Activated T-helper 1 cell treated with anti-CD3 and anti-CD28 coated beads, Interleukin-2, amount 50 U/mL, for 16 hours (primary cell): ENCODE results near the gene IGFN1.
"Not testable (repeated sequence)": the region's sequence is repeated elsewhere in the genome, so short reads cannot be mapped to it uniquely, and the experiment has no call there.

Experiments used
- DNase-seq, 2 donors: peaks; one replicate each; pipeline ENCODE4 v3.0.0-alpha.2; 2020; ENCODE audit warnings: low read depth in 1 of 2, low spot score in 1 of 2

The IGFN1 gene

DNA sequence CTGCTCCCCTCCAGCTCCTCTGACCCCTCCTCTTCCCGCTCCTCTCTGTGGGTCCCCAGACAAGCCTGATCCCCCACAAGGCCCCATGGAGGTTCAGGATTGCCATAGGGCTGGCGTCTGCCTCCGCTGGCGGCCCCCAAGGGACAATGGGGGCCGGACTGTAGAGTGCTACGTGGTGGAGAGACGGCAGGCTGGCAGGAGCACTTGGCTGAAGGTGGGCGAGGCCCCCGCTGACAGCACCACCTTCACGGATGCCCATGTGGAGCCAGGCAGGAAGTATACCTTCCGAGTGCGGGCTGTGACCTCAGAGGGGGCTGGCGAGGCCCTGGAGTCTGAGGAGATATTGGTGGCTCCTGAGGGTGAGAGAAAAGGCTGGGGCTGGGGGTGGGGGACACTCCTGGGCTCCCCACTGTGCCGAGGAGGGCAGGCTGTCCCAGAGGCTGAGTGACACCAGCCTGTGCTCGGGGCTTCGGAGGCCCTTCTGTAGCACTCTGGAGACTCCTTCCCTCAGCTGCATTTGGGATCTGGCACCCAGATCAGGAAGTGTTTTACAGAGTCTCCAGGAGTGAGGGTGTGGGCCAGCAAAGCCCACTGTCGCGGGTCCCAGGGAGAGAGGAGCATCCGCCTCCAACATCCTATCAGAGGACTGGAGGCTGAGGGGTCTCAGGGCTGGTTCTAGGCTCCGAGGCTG, 25.9 kb downstream of the IGFN1 start:
- no peak for DNase-seq

DNA sequence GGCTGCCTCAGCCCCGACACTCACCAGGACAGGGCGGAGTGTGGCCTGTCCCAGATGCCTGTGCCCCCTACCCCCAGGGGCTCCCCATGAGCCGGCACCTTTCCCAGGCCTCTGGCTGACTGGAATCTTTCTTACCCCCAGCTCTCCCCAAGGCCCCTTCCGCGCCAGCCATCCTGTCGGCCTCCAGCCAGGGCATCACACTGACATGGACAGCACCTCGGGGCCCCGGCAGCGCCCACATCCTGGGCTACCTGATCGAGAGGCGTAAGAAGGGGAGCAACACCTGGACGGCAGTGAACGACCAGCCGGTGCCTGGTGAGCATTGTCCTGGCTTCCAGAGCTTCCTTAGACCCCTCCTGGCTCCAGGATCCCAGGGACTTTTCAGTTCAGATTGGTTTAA, 26.5 kb downstream of the IGFN1 start:
- DNase-seq: no peak

DNA sequence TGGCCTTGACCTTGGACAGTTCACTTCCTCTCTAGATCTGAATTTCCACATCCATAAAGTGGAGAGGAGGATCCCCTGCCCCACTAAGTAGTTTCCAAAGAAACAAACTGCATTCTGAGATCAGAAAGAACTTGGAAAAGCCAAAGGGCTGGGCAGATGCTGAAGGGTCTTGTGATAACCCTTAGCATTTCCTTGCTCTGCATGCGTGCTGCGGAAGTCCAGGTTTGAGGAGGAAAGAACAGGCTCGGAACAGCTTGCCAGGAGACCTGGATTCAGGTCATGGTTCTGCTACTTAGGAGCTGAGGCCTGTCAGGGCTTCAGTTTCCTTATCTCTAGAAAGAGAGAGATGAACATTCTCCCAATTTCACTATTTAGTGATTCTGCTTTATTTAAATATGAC, 27.2 kb downstream of the IGFN1 start:
- DNase-seq: no peak

DNA sequence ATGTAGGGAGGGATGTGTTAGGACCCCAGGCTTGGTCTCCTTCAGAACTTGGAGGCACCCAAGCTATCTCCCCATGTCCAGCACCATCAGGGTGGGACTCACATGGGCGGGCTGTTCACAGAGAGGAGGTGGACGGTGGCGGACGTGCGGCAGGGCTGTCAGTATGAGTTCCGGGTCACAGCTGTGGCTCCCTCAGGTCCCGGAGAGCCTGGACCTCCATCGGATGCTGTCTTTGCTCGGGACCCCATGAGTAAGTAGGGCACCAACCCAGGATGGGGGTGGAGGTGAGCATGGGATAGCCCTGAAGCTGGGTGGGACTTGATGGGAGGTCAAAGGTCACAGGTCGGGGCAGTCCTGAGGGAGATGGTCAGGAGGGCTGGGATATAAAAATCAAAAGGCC, 27.8 kb downstream of the IGFN1 start:
- no peak for DNase-seq

DNA sequence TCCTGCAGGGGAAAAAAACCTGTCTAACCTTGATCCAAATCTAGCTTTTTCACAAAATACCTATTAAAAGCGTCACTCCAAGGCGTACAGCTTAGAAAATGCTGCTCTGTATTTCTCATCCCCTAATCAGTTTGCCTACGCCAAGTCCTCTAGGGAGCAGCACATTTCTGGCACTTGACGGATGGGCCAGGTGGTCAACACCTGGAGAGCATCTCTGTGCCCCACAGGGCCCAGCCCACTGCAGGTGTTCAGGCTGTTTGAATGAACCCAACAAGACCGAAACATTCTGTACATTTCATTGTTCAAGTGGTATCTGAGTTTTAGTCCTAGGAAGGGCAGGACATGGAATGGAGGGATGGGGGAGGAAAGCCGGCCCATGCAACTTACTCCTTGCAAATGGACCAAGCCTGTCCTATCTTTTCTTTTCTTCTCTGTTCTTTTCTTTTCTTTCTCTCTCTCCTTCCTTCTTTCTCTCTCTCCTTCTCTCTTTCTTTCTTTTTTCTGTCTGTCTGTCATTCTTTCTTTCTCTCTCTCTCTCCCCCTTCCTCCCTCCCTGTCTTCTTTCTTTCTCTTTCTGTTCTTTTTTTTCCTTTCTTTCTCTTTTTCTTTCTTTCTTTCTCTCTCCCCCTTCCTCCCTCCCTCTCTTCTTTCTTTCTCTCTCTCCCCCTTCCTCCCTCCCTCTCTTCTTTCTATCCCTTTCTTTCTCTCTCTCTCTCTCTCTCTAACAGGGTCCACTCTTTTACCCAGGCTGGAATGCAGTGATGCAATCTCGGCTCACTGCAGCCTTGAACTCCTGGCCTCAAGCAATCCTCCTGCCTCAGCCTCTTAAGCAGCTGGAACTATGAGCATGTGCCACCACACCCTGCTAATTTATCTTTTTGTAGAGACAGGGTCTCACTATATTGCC, 29.1 kb downstream of the IGFN1 start:
- no peak for DNase-seq

DNA sequence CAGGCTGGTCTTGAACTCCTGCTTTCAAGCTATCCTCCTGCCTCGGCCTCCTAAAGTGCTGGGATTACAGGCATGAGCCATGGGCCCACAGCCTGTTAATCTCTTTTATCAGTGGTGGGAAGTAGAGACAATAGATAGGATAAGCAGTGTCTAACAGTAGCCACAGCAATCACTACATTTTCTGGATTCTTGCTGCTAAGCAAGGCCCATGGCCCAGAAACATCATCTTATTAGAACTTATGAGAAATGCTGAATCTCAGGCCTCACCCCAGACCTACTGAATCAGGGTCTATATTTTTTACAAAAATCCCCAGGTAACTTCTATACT, 29.7 kb downstream of the IGFN1 start:
- no peak for DNase-seq

DNA sequence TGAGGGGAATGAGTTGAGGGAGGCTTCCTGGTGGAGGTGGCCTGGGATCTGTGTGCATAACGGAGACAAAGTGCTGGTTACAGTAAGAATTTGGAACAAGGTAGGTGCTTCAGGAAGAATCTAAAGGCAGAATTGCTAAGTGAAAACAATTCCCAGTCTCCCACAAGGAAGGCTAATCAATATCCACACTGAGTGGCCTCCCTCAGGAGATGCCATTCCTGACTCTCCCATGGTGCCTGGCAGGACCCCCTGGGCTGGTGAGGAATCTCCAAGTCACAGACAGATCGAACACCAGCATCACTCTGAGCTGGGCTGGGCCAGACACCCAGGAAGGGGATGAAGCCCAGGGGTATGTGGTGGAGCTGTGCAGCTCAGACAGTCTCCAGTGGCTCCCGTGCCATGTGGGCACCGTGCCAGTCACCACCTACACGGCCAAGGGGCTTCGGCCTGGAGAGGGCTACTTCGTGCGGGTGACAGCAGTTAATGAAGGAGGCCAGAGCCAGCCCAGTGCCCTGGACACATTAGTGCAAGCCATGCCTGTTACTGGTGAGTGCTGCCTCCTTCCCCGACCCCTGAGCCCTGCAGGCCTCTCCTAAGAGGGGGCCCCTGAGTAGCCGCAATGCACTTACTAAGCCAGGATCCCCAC, 30.7 kb downstream of the IGFN1 start:
- no peak for DNase-seq

DNA sequence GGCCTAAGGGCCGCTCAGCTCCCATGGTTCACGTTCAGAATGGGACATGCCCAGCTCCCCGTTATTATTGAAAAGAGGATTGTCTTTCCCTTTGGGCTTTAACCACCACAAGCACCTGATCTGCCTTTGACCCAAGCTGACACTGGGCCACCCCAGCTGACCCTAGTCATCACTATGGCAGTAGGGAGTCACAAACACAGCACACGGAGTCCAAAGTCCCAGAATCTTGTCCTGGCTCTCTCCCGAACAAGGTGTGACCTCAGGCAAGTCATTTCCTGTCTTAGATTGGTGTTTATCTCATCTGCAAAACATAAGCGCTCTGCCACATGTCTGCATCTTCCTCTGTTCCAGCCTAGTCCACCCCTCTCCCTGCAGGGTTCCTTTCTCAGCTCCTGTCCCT, 31.5 kb downstream of the IGFN1 start:
- no peak for DNase-seq

DNA sequence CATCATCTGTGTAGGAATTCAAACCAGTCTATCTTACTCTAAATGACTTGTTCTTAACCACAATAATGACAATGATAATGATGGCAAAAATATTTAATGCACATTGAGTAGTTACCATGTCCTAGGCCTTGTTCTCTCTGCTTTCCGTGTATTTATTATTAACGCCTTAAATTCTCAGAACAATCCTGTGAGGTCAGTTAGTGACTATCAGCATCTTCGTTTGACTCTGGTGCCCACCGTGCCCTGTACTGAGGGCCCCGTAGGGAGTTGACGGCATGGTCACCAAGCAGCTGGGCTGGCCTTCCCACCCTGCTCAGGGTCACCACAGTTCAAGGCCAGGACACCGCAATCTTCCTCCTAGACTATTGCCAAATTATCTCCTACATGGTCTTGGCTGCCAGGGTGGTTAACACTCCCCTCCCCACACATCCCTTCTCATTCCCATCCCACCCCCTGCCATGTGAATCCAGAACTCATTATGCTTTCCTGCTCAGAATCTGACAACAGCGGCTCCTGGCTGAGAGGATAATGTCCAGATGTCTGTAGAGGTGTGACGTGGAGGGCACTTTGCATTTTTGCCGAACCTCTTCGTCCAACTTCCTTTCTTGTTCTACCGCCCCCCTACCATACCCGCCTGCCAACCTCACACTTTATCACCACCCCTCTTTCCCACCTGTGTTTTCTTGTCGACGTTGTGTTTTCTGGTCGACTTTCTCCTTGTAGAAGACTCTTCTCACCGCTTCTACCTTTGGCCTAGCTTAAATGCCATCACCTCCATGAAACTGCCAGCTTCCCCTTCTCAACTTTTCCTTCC, 33.4 kb downstream of the IGFN1 start:
- no peak for DNase-seq

DNA sequence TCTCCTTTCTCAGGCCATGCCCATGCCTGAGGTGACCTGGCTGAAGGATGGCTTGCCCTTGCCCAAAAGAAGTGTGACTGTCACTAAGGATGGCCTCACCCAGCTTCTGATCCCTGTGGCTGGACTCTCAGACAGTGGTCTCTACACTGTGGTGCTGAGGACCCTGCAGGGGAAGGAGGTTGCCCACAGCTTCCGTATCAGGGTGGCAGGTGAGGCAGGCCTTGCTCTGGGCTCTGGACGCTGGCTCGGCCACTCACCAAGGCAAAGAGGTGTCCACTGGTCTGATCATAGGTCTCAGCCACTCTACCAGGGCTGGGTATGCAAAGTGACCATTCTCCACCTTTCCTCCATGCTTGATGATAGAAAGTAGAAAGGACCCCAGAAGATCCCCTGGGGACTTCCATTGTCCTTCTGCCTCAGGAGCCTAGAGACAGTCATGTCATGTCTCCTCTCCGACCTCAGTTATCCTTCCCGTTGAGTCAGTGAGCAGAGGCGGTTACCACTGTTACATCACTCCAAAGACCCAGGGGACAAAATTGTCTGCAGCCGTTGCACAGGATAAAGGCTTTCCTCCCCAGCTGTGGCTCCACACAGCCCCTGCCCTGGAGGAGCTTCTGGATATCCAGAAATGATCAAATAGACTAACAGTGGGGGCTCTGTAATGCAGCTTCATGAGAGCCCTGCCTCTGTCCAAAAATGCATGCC, 34.2 kb downstream of the IGFN1 start:
- no peak for DNase-seq

DNA sequence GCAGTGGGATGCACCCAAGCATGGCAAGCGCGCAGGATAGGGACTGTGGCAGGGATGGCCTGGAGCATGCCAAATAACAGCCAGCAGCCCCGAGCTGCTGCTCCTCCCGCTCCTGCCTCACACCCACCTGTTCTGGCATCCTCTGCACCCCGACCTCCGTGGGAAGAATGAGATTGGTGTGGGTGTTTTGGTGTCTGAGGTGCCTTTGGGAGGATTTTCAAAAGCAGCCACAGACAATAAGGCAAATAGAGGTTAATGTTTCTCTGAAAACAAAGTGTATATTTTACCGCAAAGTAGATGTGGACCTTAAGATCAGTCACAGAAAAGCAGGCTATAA, 35.5 kb downstream of the IGFN1 start:
- DNase-seq: no peak

DNA sequence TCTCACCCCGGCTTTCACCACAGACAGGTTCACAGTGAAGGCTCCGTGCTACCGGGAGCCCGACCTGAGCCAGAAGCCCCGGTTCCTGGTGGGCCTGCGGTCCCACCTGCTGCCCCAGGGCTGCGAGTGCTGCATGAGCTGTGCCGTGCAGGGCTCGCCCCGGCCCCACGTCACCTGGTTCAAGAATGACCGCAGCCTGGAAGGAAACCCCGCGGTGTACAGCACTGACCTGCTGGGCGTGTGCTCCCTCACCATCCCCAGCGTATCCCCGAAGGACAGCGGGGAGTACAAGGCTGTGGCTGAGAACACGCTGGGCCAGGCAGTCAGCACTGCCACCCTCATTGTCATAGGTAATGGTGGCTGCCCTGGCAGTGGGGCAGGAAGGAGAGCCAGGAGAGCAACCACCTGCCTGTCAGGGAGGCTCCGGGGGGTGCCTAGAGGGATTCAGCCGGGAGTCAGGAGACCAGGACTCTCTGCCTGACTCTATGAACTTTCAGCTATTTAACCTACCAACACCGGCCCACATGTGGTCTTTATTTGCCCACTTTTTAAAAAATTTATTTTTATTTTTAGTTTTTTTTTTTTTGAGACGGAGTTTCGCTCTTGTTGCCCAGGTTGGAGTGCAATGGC, 36.4 kb downstream of the IGFN1 start:
- no peak for DNase-seq

DNA sequence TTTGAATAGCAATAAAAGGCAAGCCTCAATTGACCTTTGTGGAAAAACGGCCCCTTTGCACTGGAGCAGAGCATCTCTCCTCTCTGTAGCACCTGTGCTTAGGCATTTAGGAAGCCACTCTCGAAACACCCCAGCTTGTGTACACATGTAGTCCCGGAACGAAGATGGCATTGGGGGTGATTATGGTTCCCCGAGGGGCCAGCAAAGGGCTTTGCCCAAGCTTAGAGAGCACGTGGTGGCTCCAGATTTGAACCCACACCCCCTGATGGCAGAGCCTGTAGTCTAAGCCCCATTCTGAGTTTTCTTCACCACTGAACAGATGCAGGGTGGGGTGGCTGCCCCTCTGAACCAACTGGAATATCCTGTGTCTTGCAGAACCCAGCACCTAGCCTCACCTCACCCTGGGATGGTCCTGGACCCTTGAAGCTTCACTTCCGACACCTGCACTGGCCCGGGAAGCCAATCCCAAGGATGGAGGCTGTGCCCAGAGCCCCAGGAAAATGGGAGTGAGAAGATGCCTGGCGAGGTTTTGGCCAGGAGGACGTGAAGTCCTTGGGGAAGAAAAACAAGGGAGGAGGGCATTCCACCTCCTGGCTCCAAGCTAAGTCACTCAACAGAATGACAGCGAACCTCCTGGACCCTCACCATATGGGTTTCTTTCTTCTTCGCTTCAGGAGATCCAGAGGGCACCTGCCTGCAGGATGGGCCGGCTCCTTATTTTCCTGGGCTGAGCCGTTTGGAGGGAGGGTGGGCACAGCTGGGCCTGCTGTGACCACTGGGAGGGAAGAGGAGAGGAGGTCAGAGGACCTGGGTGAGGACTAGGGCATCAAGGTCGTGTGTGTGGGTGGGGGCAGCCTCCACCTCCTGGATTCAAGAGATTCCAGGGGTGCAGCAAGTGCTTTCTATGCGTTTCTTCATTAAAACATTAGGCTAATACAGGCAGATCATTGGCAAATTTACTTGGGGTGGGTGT, 37.7 kb downstream of the IGFN1 start:
- DNase-seq: no peak

DNA sequence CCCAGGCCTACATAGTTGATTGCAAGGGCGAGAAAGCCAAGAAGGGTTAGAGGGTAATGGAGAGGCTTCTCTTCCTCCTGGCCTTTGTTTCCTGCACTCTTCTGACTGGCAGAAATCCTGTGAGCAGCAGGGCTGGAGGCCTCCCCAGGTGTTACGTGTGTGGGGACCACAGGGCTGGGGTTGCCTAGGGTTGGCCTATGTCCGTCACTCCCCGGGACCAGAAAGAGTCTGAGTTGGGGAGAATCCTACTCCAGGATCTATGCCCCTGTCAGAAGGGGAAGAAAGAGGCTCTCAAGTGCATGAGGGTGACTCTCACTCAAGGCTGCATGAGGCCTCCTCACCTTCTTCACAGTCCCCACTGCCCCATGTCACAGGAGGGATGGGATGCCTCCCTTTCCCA, 38.5 kb downstream of the IGFN1 start:
- no peak for DNase-seq

DNA sequence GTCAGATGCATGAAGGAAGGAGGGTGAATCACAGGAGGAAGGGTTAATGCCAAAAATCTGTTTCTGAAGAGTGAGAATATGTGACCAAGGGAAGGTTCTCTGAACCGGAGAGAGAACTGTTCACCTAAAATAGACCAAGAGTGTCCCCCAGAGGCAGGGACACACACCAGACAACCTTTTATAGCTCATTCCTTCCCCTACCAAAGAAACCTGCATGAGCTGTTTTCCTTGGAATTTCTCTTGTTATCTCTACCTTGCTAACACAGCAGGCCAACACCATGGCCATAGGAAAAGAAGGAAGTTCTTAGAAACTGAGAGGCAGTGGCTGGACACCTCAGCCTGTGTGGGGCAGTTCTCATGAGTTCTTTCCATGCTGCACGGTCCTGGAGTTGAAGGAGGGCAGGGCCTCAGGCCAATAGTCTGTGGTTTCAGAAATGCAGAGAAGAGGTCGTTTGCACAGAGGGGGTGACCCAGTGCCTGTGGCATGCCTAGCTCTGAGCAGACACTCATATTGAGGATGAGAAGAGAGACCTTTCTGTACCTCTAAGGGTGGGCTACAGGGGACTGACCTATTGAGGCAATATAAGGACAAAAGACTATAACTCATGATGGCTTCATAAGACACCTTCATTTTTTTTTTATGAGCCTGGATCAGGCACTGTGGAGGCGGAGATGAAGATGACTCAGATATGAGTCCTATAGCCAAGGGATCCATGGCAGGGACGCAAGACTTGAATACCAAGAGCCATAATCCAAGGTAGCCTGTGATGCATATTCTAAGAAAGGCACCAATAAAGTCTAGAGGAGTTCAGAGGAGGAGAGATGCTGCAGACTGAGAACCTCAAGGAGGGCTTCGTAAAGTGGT, 39.4 kb downstream of the IGFN1 start:
- DNase-seq: no peak

DNA sequence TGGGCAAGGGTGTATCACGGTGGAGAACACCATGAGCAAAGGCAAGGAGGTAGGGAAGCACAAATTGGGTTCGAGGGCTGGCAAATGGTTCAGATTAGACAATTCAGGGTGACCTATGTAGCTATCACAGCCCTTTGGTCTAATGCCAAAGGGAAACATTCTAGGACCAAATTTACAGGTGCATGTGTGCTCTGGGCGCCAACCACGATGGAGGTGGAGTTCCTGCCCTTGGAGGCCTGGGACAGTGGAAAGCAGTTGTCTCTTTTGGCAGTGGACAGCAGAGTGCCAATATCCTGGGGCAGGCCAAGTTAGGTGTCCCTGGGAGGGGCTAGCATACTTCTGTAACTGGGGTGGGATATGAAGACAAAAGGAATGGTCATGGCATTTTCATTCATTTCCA, 40.1 kb downstream of the IGFN1 start:
- DNase-seq: no peak

DNA sequence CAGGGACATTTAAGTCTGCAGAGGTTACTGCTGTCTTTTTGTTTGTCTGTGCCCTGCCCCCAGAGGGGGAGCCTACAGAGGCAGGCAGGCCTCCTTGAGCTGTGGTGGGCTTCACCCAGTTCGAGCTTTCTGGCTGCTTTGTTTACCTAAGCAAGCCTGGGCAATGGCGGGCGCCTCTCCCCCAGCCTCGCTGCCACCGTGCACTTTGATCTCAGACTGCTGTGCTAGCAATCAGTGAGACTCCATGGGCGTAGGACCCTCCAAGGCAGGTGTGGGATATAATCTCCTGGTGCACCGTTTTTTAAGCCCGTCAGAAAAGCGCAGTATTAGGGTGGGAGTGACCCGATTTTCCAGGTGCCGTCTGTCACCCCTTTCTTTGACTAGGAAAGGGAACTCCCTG, 49.0 kb downstream of the IGFN1 start:
- not testable (repeated sequence) for DNase-seq

DNA sequence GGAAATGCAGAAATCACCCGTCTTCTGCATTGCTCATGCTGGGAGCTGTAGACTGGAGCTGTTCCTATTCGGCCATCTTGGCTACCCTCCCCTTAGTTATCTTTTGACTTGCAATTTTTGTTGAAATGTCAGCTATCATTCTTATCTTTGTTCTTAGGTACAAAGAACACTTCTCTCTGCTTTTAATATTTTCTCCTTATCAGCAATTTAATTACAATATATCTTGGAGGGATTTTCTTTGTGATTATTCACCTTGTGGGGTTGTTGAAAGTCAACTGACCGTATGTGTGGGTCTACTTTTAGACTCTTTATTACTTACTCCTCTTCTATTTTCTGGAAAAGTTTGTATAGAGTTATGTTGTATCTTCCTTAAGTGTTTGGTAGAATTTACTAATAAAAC, 49.5 kb downstream of the IGFN1 start:
- no peak for DNase-seq
